ENCODE measurements around the gene BACH2. TPM values are rescaled to one million over a fixed set of nuclear protein-coding genes. Genes with fewer than 3 reads are reported as not detected.

Gene BACH2
- polyA plus RNA-seq, 2 of the 4 experiments (the other 2 are of a cell fraction), result 0.01 to 0.36 TPM

DNA sequence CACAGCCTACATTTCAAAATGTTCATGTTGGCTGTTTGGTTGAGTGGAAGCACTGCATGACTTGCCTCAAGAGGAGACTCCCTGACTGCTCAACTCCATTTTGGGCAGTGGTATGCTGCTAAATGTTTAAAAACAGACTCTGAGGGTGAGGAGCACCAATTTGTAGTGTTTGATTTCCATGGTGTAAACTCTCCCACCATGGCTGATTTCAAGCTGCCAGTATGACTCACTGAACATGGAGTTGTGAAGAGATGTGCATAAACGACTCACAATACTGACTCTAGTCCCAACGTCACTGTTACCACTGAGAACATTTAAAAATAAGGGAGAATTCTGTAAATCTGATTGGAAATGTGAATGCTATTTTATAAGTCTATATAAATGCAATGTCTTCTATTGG, 70.4 kb downstream of the BACH2 start:
- FAIRE-seq (no peak), DNase-seq (ENCODE audit: low read depth in 1 of 2, low spot score in 1 of 2) (no peak), ATAC-seq (no peak)
- ChIA-PET POLR2A (no interaction called here), CTCF (interaction anchor here (1.8 kb wide), 1 partner anchor 19 kb away, joined by 4 read pairs; no protein-coding TSS in a partner anchor)
- no peak for TF ChIP-seq KDM5A (IDR thresholded peaks at IDR 0.05)
- TF ChIP-seq, protein P1, sequence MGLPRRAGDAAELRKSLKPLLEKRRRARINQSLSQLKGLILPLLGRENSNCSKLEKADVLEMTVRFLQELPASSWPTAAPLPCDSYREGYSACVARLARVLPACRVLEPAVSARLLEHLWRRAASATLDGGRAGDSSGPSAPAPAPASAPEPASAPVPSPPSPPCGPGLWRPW (IDR thresholded peaks at IDR 0.05), result no peak
- TF ChIP-seq, protein P2, sequence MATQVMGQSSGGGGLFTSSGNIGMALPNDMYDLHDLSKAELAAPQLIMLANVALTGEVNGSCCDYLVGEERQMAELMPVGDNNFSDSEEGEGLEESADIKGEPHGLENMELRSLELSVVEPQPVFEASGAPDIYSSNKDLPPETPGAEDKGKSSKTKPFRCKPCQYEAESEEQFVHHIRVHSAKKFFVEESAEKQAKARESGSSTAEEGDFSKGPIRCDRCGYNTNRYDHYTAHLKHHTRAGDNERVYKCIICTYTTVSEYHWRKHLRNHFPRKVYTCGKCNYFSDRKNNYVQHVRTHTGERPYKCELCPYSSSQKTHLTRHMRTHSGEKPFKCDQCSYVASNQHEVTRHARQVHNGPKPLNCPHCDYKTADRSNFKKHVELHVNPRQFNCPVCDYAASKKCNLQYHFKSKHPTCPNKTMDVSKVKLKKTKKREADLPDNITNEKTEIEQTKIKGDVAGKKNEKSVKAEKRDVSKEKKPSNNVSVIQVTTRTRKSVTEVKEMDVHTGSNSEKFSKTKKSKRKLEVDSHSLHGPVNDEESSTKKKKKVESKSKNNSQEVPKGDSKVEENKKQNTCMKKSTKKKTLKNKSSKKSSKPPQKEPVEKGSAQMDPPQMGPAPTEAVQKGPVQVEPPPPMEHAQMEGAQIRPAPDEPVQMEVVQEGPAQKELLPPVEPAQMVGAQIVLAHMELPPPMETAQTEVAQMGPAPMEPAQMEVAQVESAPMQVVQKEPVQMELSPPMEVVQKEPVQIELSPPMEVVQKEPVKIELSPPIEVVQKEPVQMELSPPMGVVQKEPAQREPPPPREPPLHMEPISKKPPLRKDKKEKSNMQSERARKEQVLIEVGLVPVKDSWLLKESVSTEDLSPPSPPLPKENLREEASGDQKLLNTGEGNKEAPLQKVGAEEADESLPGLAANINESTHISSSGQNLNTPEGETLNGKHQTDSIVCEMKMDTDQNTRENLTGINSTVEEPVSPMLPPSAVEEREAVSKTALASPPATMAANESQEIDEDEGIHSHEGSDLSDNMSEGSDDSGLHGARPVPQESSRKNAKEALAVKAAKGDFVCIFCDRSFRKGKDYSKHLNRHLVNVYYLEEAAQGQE (IDR thresholded peaks at IDR 0.05), result no peak
- TF ChIP-seq RNF2 (IDR thresholded peaks at IDR 0.05; ENCODE audit: borderline replicate concordance, low read depth), result no peak
- TF ChIP-seq TFCP2L1 (CRISPR knock-in tag; IDR thresholded peaks at IDR 0.05), result no peak
- TF ChIP-seq ZFP36 (IDR thresholded peaks at IDR 0.05; ENCODE audit: borderline replicate concordance, partially characterized antibody), result no peak
- no peak for TF ChIP-seq RARB (CRISPR knock-in tag; IDR thresholded peaks at IDR 0.05)
- TF ChIP-seq HOXA7 (CRISPR knock-in tag; IDR thresholded peaks at IDR 0.05), result no peak
- no peak for TF ChIP-seq CHD2 (IDR thresholded peaks at IDR 0.05; ENCODE audit: low read length, partially characterized antibody)
- TF ChIP-seq MAZ (IDR thresholded peaks at IDR 0.05; ENCODE audit: borderline replicate concordance, low read depth, low read length), result no peak
- no peak for TF ChIP-seq CBX8 (IDR thresholded peaks at IDR 0.05)
- no peak for TF ChIP-seq RCOR1 (IDR thresholded peaks at IDR 0.05; ENCODE audit: low read depth, low read length)
- TF ChIP-seq, protein P3, sequence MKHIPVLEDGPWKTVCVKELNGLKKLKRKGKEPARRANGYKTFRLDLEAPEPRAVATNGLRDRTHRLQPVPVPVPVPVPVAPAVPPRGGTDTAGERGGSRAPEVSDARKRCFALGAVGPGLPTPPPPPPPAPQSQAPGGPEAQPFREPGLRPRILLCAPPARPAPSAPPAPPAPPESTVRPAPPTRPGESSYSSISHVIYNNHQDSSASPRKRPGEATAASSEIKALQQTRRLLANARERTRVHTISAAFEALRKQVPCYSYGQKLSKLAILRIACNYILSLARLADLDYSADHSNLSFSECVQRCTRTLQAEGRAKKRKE (CRISPR knock-in tag; IDR thresholded peaks at IDR 0.05; ENCODE audit: low read depth), result no peak
- no peak for TF ChIP-seq HOXB5 (CRISPR knock-in tag; IDR thresholded peaks at IDR 0.05)
- no peak for TF ChIP-seq MAFK (IDR thresholded peaks at IDR 0.05; ENCODE audit: partially characterized antibody)
- no peak for TF ChIP-seq HEYL (CRISPR knock-in tag; IDR thresholded peaks at IDR 0.05)
- no peak overlapping the region for H3K27ac ChIP-seq
- H3K4me2 ChIP-seq, result no peak overlapping the region
- H3K4me3 ChIP-seq, result no peak overlapping the region
- H3K9me3 ChIP-seq, result peaks cover 7% of the 10 kb centered on the region; the same call in 2 of the 3 replicates
- 0 out of 3 replicates have a peak, but pooled peaks cover 4% of the 10 kb centered on the region for H3K4me1 ChIP-seq
- WGBS (ENCODE audit: missing lambda C conversion rate), result 29% methylated on average over 2 of the region's 2 CpGs

DNA sequence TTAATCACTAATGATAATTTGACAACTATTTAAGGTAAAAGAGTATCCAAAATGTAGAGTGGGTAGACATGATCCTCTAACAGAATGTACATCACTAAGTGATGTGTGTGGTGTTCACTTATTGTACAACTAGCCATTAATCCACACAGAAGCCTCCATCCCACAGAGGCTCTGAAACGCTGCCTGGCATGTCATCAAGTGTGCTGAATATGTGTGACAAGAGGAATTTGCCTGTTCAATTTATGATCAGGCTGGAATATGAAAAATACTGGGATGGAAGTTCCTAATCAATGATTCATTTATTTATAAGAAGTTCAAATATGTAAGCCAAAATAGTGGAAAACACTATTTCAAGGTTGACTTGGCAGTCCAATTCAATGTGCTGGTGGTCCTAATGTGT, 72.4 kb downstream of the BACH2 start:
- ChIA-PET POLR2A (no interaction called here), CTCF (no interaction called here)
- Histone ChIP-seq H3K4me3 (no peak overlapping the region), H3K4me1 (peaks cover 17% of the 10 kb centered on the region), H3K4me2 (no peak overlapping the region), H3K9me3 (peaks cover 7% of the 10 kb centered on the region; the same call in 2 of the 3 replicates), H3K27ac (no peak overlapping the region)
- ATAC-seq, result no peak
- 79% methylated on average over 1 of the region's 1 CpG for WGBS (ENCODE audit: missing lambda C conversion rate)
- TF ChIP-seq, protein P4, sequence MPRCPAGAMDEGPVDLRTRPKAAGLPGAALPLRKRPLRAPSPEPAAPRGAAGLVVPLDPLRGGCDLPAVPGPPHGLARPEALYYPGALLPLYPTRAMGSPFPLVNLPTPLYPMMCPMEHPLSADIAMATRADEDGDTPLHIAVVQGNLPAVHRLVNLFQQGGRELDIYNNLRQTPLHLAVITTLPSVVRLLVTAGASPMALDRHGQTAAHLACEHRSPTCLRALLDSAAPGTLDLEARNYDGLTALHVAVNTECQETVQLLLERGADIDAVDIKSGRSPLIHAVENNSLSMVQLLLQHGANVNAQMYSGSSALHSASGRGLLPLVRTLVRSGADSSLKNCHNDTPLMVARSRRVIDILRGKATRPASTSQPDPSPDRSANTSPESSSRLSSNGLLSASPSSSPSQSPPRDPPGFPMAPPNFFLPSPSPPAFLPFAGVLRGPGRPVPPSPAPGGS (IDR thresholded peaks at IDR 0.05), result no peak
- no peak for TF ChIP-seq RARB (CRISPR knock-in tag; IDR thresholded peaks at IDR 0.05)
- DNase-seq (ENCODE audit: low read depth in 1 of 2, low spot score in 1 of 2), result no peak
- no peak for FAIRE-seq

DNA sequence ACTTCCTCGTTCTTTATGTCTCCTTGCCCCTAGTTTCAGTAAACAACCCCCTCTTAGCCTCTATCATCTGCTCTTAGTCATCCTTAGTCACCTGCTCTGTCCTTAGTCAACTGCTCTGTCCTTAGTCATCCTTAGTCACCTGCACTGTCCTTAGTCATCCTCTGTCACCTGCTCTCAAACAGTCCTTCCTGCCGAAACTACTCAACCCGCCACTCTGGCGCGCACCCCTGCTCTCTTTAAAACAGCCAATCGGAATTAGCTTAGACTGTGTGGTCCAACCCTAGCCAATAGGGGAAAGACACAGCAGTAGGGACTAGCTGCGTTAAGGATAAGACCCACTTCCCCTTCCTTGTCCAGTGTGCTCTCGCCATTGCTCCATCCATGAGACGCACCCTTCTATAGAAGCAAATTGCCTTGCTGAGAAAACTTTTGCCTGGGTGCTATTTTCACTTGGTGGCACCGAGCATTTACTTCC, 73.9 kb downstream of the BACH2 start:
- WGBS (ENCODE audit: missing lambda C conversion rate), result 66% methylated on average over 10 of the region's 10 CpGs
- no peak overlapping the region; a peak in 1 of 6 replicates for H3K27ac ChIP-seq
- ChIA-PET CTCF (interaction anchor here (1.3 kb wide), 1 partner anchor 62 kb away, joined by 3 read pairs; no protein-coding TSS in a partner anchor), POLR2A (no interaction called here)
- FAIRE-seq, result no peak
- DNase-seq (ENCODE audit: low read depth in 1 of 2, low spot score in 1 of 2), result peak; percentile 9 to 69
- H3K4me1 ChIP-seq, result peaks cover 27% of the 10 kb centered on the region
- no peak overlapping the region for H3K4me2 ChIP-seq
- no peak overlapping the region for H3K4me3 ChIP-seq
- ATAC-seq, result no peak
- peaks cover 7% of the 10 kb centered on the region; the same call in 2 of the 3 replicates for H3K9me3 ChIP-seq
- TF ChIP-seq ZC3H11A (IDR thresholded peaks at IDR 0.05) (no peak), HOXB13 (CRISPR knock-in tag; IDR thresholded peaks at IDR 0.05; ENCODE audit: low read depth) (no peak), GATA3 (IDR thresholded peaks at IDR 0.05; ENCODE audit: borderline replicate concordance) (peak; percentile 40; the same call in 1 of the 2 replicates), JUNB (IDR thresholded peaks at IDR 0.05) (peak; percentile 64; the same call in 1 of the 2 replicates), FOSL2 (IDR thresholded peaks at IDR 0.05) (peak; percentile 74), FOSL2 (CRISPR knock-in tag; IDR thresholded peaks at IDR 0.05) (peak; percentile 86)
- TF ChIP-seq, protein P5, sequence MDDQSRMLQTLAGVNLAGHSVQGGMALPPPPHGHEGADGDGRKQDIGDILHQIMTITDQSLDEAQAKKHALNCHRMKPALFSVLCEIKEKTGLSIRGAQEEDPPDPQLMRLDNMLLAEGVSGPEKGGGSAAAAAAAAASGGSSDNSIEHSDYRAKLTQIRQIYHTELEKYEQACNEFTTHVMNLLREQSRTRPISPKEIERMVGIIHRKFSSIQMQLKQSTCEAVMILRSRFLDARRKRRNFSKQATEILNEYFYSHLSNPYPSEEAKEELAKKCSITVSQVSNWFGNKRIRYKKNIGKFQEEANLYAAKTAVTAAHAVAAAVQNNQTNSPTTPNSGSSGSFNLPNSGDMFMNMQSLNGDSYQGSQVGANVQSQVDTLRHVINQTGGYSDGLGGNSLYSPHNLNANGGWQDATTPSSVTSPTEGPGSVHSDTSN (IDR thresholded peaks at IDR 0.05), result no peak
- TF ChIP-seq, protein P2 (IDR thresholded peaks at IDR 0.05), result no peak
